Mammary epithelial cell (primary cell): ENCODE results near the gene PDE1C.

Source experiments
- CTCF ChIP-seq, 2 donors: IDR thresholded peaks in 1 of 2; conservative IDR thresholded peaks in 1 of 2; 2 replicates each; pipeline ENCODE4 v1.5.1; 2011 to 2012; ENCODE audit warnings: inconsistent platforms in 2 of 2, low read length in 2 of 2, mild to moderate bottlenecking in 2 of 2, control low read depth in 1 of 2, low read depth in 1 of 2; ENCODE audit not compliant: insufficient read depth in 1 of 2; ENCODE audit errors: extremely low read depth in 1 of 2
- EZH2 ChIP-seq: IDR thresholded peaks from 2 replicates; pipeline ENCODE4 v1.6.1; 2012; ENCODE audit warnings: low read length, inconsistent platforms, borderline replicate concordance

- TF ChIP-seq CTCF (conservative IDR thresholded peaks at IDR 0.05 in 1 of 2, IDR thresholded peaks at IDR 0.05 in 1 of 2; ENCODE audit: extremely low read depth in 1 of 2, insufficient read depth in 1 of 2, low read depth in 1 of 2, low read length in 2 of 2) (no peak), EZH2 (no peak)
Observed at GRCh38 chr7:32051128-32051527, 19.1 kb downstream of the PDE1C start.
